GM10847 (cell line): Measurements from ENCODE around the gene FBLN1.

ENCODE experiments used
- POLR2A ChIP-seq: IDR thresholded peaks from 2 replicates; pipeline ENCODE4 v1.6.1; 2011; ENCODE audit not compliant: insufficient read length; ENCODE audit errors: extremely low read depth

Gene FBLN1

GRCh38 chr22:45579306-45579705 is 76.6 kb downstream of the FBLN1 start:
- no peak for TF ChIP-seq POLR2A

GRCh38 chr22:45579806-45580725 is 77.4 kb downstream of the FBLN1 start:
- TF ChIP-seq POLR2A = no peak

DNA sequence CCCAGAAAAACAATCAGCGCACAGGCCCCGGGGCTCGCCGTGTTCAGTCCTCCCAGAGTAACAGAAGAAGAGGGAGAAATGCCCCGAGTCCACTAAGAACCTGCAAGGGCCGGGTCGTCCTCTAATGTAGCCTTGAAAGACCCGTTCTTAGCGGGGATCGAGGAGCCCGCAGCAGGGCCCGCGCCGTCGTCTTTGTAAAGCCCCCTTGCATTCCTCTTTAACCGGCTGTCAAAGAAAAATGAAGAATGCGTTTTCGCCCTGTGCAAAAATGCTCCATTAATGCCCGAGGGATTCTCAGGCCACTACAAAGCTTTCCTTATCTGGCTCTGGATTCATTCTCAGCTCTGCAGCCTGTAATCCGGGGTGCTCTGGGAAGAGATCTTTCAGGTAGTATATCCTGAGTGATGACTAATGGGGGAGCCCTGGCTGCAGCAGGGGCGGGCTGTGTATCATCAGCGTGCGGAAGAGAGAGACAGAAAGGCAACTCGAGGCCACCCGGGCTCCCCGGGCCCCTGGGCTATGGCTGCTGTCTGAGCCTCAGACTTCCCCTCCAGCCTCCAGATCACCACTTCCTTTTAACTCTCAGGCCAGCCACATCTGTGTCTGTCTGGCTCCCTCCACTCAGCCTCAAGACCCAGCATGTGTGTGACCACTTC is 78.2 kb downstream of the FBLN1 start:
- TF ChIP-seq POLR2A = no peak

GRCh38 chr22:45581549-45582080 is 78.9 kb downstream of the FBLN1 start:
- TF ChIP-seq POLR2A = no peak

- no peak for TF ChIP-seq POLR2A
Observed at GRCh38 chr22:45582236-45582954, 79.7 kb downstream of the FBLN1 start.

DNA sequence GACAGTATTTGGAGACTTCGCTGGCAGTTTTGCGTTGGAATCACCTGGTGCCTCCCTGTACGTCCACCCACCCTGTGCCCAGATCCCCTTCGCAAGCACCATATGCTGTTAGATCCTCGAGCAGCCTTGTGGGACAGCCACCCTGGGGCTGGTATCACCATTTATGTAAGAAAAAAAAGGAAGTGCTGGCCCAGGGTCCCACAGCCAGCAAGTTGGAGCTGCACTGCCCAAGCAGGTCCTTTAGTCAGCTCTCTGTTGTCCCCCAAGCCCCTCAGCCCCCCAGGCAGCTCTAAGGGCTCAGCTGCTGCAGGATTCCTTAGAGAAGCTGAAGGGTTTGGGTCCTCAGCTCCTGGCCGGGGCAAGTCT is 80.3 kb downstream of the FBLN1 start:
- no peak for TF ChIP-seq POLR2A

GRCh38 chr22:45583504-45583903 is 80.8 kb downstream of the FBLN1 start:
- no peak for TF ChIP-seq POLR2A

DNA sequence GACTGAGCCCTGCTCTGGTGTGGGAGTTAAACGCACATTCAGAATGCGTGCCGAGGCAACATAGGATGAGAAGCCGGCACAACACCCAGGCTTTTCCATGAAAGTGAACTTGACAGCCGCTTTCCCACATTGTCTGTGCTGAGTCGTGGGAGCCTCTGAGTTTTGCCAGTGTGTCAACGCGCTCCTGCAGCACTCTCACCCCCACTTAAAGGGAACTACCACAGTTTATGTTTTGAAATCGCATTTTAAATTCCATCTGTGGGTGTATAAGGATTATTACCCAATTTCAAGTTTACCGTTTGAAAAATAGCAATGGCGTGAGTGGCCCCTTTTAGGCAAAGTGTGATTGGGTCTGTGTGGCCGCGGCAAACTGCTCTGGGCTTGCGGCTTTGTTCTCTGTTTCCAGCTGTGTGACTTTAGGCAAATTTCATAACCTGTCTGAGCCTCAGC is 81.5 kb downstream of the FBLN1 start:
- TF ChIP-seq POLR2A = no peak

GRCh38 chr22:45584621-45585436 is 82.1 kb downstream of the FBLN1 start:
- no peak for TF ChIP-seq POLR2A

DNA sequence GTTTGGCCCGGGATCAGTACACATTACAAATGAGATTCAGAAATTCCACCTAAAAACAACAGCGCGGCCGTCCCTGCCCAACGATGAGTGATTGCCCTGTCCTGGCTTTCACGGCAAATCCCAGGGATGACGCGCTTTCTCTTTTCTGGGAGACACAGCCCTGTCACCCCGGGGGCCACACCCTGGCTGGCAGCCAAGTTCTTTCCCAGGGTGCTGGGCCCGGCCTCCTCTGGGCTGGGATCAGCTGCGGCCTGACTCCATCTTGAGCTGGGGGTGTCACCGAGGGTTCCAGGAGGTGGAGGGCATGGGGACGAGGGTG is 82.7 kb downstream of the FBLN1 start:
- no peak for TF ChIP-seq POLR2A

GRCh38 chr22:45585946-45586540 is 83.4 kb downstream of the FBLN1 start:
- TF ChIP-seq POLR2A = no peak

- TF ChIP-seq POLR2A = no peak
Observed at GRCh38 chr22:45586651-45587405, 84.1 kb downstream of the FBLN1 start.

DNA sequence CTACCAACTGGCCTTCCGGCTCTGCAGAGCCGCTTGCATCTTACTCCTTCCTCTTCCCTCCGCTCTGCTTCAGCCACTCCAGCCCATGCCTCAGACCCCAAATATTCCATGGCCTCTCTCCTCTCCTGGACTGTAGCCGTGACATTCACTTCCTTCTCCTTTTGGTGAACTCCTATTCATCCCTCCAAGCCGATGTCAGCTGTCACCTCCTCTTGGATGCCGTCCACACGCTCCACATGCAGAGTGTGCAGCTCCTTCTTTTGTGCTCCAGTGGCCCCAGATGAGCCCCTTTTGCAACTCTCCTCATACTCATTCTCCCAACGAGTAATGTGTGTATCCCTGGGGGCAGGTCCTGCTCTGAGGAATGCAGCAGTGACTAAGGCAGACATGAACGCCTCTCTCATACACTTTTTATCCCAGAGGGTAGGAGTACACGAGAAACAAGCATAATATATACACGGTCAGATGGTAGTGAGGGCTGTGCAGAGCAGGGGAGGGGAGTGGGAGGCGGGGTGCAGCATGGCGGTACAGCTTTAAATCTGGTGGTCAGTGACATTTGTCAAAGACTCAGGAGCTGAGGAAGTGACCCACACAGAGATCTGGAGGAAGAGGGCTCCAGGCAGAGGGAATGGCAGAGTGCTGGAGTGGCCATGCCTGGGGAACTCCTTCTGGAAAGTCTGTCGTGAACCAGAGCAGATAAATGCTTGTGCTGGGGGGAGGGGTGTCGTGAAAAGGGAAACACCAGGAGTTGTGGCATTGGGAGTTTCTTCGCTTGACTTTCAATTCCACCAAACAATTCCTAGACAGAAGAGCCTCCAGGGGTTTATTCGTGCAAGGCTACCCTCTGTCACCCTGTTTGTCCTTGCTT is 85.2 kb downstream of the FBLN1 start:
- TF ChIP-seq POLR2A = no peak
